GM21423 (cell line): ENCODE data around the gene FDCSP.
A peak's percentile ranks its signal among the peaks of the same experiment; 100 is the strongest.
"Not testable (repeated sequence)": the region's sequence is repeated elsewhere in the genome, so short reads cannot be mapped to it uniquely, and the experiment has no call there.

Source experiments
- ATAC-seq: cut with Tn5 transposase; IDR thresholded peaks from one replicate; pipeline ENCODE4 v1.9.1; 2021; ENCODE audit warnings: mild to moderate bottlenecking, moderate library complexity; ENCODE audit not compliant: unreplicated experiment

Gene FDCSP

DNA sequence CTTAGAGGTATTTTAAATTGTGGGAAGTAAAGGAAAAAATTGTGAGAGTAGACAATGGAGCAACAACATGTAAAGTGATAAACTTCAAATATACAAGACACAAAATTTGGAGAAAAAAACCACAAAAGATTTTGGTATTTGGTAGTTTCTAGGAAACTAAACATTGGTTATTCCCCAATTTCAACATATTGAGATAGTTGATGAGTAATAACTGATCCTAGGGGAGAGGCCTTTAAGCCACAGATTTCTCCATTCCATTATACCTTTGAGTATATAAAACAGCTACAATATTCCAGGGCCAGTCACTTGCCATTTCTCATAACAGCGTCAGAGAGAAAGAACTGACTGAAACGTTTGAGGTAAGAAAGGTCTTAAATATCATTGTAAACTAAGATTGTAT is at the start of gene FDCSP:
FDCSP (plus strand) TSS at position 301 of the 400 bp plus-strand sequence. CDS start 5,071 bp downstream, outside the sequence.
- no peak for ATAC-seq

DNA sequence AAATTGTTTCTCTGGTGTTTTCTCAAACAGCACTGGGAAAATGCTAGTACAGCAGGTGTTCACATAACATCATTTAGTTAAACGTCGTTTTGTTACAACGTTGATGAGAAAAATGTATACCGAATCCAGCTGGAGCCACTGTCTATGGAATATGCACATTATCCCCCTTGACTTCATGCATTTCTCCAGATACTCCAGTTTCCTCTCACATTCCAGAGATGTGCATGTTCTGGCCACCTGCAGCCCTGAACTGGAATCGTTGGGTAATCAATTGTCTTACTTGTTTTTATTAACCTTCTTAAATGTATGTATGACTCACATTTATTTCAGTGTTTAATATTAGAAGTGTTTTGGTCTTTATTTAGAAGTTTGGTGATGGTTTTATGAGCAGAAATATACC is 48.8 kb upstream of the FDCSP start:
- ATAC-seq = no peak

DNA sequence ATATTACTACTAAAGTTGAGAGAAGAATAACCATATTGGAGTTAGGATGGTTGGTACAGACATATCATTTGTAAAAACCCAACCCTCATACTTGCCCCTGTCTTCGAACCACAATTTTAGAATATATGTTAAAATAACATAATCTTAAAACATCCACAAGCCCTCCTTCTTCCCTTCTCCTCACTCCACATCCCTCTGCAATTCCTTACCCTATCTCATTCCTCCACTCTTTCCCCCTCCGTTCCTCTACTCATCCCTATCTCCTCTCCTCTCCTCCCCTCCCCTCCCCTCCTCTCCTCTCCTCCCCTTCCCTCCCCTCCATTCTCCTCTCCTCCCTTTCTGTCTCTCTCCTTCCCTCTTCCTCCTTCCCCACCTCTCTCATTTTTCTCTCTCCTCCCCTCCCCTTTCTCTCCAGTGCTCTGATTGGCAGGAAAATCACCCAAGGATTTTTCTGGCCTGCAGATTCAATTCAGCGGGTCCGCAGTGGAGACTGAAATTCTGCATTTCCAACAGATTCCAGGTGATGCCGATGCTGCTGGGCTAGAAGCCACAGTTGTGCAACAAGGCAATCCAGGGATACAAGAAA is 47.8 kb upstream of the FDCSP start:
- ATAC-seq = no peak

GRCh38 chr4:70179811-70180210 is 46.1 kb upstream of the FDCSP start:
- no peak for ATAC-seq

DNA sequence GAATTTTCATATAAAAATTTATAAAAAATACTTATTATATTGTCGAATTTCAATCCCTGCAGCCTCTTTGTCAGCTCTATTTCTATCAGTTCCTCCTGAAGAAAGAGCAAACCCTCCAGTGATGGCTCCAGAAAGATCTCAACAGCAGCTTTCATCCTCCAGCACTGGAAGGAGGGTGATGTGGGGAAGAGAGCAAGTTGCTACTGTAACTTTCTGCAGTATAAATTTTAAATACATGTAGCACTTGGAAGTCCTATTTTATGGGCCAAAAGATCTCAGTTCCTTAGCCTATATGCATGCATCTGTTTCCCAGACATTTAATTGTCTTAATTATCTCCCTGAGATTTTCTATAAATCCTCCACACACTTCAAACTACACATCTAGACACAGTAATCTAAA is 44.1 kb upstream of the FDCSP start:
- ATAC-seq = no peak

GRCh38 chr4:70182517-70183167 is 43.3 kb upstream of the FDCSP start:
- ATAC-seq = no peak

DNA sequence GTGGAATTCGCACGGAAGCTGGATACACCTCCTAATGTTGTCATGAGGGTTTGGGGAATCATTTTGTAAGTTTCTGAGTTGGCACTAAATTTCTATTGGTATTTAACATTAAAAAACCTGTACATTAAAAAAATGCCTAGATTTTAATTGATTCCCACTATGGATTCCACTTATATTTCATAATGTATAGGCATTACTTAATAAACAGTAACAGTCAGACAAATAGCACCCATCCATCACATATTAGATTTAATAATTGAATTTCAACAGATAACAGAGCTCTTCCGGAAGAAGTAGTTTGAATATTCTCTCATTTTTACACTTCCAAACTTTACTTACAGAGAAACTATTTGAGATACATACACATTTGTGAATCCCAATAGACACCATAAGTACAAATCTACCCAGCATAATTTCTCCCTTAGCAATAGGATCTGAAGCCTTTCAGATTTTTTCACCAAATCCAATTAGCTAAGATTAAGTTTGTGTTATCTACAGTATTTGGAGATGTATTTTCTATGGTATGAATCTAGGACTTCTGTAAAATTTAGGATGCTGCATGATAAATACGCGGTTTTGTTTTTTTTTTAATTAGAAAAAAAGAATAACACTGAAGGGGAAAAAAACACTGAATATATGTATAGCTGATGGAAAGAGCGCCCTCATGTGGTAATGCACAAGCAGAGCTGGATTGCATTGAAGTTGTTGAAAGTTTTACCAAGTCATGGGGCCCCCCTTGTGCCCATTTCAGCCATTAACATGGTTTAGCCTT is 42.6 kb upstream of the FDCSP start:
- peak; percentile 85 for ATAC-seq

DNA sequence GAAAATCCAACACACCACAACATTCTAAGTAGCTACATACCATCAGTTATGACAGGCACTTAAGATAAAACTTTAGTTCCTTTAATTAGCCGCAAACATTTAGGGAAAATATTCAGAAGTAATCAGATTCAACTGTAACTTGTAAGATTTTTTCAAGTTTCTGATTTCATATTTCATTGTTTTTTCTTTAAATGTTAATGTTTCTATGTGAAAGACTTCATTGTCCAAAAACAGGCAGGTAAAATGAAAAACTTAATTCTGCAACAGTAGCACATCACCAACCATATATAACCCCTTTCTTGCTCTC is 42.0 kb upstream of the FDCSP start:
- no peak for ATAC-seq

- no peak for ATAC-seq
Observed at GRCh38 chr4:70187216-70187615, 38.7 kb upstream of the FDCSP start.

DNA sequence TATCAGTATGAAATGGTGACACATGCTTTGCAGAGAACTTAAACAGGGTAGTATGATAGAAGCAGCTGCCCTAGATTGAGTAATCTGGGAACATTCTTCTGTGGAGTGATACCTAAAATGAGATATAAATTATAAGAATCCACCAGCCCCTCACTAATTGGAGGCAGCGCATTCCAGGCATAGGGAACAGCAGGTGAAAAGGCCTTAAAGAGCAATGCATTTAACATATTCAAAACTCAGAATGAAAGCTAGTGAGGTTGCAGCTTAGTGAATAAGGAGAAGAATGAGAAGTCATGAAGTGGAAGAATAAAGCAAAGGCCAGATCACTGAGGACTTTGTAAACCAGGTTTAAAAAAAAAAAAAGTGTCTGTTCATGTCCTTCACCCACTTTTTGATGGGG is 35.3 kb upstream of the FDCSP start:
- ATAC-seq = no peak

- no peak for ATAC-seq
Observed at GRCh38 chr4:70191647-70192046, 34.3 kb upstream of the FDCSP start.

- ATAC-seq = no peak
Observed at GRCh38 chr4:70192895-70193294, 33.0 kb upstream of the FDCSP start.

DNA sequence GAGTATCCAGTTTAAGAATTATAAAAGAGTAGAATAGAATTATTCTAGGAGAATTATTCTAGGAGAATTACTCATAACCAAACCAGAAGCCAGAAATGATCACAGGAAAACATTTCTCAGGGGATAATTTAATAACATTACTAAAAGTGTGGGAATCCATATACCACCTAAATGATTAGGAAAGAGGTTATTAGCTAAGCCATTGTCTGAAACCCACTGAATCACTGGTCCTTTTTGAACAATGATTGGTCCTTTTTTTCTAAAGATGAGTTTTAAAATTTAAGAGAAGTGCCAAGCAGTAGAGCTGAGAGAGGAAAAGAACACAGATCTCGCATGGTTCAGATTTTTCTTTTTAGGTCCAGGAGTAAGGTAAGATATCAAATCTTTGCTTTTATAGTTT is 30.5 kb upstream of the FDCSP start, which contains the start of gene ODAM:
ODAM (plus strand) TSS at position 301 of the 400 bp plus-strand sequence. CDS start 819 bp downstream, outside the sequence.
- no peak for ATAC-seq

DNA sequence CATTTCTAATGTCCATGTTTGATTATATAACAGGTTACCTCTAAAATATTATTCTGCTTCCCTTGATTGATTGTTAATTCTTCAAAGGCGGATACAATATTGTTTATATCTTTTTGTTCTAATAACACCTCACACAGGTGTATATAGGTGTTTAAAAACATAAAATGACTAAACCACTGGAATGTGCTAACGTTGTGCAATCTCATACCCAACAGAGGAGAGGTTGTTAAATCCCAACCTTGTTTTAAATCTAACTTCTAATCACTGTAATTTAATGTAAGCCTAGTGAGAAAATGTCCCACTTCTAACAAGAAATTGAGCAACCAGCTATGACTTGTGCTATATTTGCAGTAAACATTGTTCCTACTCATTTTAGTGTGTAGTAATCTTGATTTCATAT is 29.1 kb upstream of the FDCSP start:
- ATAC-seq = no peak

- no peak for ATAC-seq
Observed at GRCh38 chr4:70197842-70198241, 28.1 kb upstream of the FDCSP start.

DNA sequence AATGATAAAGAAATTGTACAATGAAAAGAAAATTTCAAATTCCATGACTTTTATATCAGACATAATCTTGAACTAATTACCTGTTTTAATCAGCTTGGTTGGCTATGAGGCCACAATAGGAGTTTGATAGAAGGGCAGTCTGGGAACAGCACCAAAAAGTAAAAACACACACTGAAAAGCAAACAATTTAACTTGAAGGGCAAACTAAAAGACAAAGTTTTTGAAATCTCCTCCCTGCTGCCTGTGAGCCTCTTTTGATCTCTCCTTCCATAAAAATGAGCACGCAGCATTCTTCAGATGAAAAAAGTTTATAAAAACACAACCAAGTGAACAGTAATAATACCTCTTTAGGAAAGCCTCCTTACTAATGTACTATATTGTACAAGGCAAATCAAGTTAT is 22.3 kb upstream of the FDCSP start:
- ATAC-seq = no peak

GRCh38 chr4:70212752-70213151 is 13.2 kb upstream of the FDCSP start:
- ATAC-seq = not testable (repeated sequence)

GRCh38 chr4:70216109-70216508 is 9.8 kb upstream of the FDCSP start:
- not testable (repeated sequence) for ATAC-seq

- not testable (repeated sequence) for ATAC-seq
Observed at GRCh38 chr4:70216550-70216949, 9.4 kb upstream of the FDCSP start.

- ATAC-seq = not testable (repeated sequence)
Observed at GRCh38 chr4:70221389-70221788, 4.5 kb upstream of the FDCSP start.

DNA sequence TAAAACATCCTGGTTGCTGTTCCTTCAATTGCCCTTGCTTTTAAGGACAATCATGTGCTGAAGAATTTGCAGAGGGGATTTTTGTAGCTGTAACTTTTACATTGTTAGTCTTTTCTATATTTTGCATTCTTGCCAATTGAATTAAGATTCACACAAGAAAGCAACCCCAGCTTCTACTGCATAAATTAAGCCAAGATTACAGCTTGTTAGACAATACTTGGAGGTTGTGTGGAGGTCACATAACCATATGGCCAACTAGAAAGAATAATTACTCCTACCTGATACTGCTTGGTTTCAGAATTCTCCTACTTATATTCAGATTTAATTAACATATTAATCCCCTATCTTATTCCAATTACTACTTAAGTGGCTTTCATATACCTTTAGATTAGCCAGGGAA is 4.1 kb upstream of the FDCSP start:
- not testable (repeated sequence) for ATAC-seq

DNA sequence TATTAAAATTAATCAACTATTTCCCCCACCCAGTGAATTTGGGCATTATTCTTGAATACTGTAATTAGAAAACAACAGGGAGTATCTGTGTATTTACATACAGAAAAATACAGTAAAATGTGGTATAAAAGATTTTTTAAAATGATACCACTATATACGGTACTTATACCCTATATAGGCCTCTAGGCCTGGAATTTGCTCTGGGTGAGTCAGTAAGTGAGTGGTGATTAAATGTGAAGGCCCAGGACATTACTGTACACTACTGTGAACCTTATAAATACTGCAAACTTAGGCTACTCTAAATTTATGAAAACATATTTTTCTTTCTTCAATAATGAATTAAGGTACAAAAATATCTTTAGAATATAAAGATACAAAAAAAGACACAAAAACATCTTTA is 10.2 kb downstream of the FDCSP start:
- ATAC-seq = no peak
